Ammon's horn (tissue), 1 donor: Measurements from ENCODE around the gene TAF4B.
"Not testable (repeated sequence)": the region's sequence is repeated elsewhere in the genome, so short reads cannot be mapped to it uniquely, and the experiment has no call there.

Experiments used
- DNase-seq: peaks from one replicate; pipeline ENCODE4 v3.0.0-alpha.2; 2016; ENCODE audit warnings: low spot score

TAF4B gene

GRCh38 chr18:26429535-26430226 is 203.4 kb downstream of the TAF4B start:
- DNase-seq = no peak

- no peak for DNase-seq
These were observed 206.6 kb downstream of the TAF4B start for GRCh38 chr18:26432651-26433424.

DNA sequence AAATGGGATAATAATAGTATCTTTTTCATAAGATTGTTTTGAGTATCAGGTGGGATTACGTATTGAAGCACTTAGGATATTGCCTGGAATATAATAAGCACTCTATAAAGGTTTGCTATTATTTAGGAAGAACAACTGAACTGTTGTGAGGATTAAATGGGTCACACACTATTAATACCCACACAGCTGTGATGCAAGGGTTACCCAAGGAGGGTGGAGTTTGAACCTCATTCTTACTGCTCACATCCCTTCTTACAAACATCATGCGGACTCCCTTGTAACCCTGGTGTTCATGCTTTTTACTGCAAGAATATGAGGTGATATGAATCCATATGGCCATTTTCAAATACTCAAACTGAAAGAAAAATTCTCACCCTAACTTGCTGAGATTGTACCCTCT is 208.6 kb downstream of the TAF4B start:
- DNase-seq = no peak

GRCh38 chr18:26435415-26436095 is 209.3 kb downstream of the TAF4B start:
- DNase-seq = no peak

DNA sequence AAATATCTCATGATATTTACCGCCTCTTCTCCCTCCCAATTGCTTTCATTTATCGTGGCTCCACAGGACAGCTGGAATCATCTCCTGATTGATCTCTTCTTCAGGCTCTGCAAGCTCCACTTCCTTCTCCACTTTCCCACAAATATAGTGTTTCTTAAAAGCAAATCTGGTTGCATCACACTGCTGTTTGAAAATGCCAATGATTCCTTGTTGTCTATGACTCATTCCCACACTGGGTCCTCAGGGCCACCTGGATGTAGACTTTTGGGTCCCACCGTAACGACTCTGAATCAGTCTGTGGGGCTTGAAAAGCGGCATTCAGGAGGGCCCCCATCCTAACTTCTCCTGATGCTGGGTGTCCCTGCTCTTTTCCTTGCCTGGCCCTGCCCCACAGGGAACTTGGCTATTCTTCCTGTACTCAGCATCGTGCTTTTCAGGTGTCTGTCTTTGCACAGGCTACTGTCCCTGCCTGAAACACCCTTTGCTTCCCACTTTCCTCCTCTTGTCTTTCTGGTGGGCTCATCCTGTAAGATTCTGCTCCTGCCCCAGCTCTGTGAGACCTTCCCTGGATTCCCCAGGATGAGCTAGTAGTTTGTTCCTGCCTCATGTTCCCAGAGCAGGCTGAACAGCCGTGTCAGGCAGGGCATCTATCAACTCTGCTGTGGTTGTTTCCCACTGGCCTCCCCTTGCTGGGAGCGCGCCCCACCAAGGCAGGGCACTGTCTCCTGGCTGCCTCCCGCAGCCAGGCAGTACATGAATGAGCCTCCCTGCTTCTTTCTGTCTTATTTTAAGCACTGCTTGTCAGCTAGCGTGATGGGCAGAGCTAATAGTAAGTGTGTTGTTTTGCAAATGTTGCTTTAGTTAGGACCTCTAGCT is 210.2 kb downstream of the TAF4B start:
- DNase-seq = no peak

DNA sequence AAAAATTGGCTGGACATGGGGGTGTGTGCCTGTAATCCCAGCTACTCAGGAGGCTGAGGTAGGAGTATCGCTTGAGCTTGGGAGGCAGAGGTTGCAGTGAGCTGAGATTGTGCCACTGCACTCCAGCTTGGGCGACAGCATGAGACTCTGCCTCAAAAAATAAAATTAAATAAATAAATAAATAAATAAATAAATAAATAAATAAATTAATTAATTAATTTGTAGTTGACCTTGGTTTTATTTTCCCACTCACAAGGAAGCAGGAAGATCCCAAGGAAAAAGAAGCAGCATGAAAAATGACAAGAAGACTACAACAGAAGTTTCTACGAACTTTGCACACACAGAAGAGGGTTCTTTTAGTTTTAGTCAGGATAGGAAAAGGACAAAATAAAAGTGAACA is 211.4 kb downstream of the TAF4B start:
- DNase-seq = not testable (repeated sequence)

- DNase-seq = no peak
These were observed 212.7 kb downstream of the TAF4B start for GRCh38 chr18:26438980-26439379.

DNA sequence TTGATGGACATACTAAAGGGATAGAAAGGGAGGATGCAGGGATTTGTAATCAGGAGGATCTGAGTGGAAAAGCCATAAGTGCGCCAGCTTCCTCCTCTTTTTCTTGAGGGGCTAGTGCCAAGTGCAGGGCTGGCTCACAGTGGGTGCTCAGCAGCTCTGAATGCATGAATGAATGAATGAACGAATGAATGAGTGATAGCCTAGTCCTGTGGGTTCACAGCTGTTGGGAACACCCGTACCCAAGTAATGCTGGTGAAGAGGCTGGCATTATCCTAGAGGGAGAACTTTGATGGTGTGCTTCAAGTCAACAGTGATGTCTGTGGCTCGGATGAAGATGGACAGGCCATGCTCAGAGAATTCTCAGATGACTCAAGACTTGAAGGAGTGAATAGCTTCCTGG is 213.3 kb downstream of the TAF4B start:
- DNase-seq = no peak

DNA sequence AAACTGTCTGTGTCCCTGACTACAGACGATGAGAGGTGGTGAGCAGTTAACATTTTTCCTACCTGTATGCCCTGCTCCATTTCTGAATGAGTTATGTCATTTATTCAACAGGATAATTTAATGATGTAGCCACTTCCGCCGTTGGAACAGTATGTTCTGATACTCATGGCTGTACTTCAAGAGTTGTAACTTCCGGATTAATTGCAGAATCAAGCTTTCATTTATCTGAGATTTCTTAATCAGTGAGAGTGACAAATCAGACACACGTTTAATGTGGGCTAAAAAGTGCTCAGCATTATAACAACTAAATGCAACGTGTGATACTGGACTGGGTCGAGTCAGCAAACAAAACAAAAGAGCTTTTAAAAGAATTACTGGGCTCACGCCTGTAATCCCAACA is 214.4 kb downstream of the TAF4B start:
- no peak for DNase-seq
